Measurements from ENCODE around the gene PCK1. TPM values are rescaled to one million over a fixed set of nuclear protein-coding genes. Genes with fewer than 3 reads are reported as not detected.

The PCK1 gene
- total and polyA plus RNA-seq, 2 of the 13 experiments (the other 11 are each of a cell fraction or from before 2014, with no cell fraction given): 6.5 to 12.6 TPM

- peak; percentile 95 for TF ChIP-seq CTCF (CRISPR knock-in tag; IDR thresholded peaks at IDR 0.05)
- peak; percentile 56; the same call in 1 of the 2 replicates for TF ChIP-seq KDM2A (CRISPR knock-in tag; IDR thresholded peaks at IDR 0.05; ENCODE audit: borderline replicate concordance, low read depth)
- no peak for TF ChIP-seq SETDB1 (CRISPR knock-in tag; IDR thresholded peaks at IDR 0.05; ENCODE audit: borderline replicate concordance)
- peak; percentile 29; the same call in 1 of the 2 replicates for TF ChIP-seq ELF1 (CRISPR knock-in tag; IDR thresholded peaks at IDR 0.05)
- TF ChIP-seq ZNF558 (CRISPR knock-in tag; IDR thresholded peaks at IDR 0.05; ENCODE audit: borderline replicate concordance): 0 out of 2 replicates have a peak, but pooled peaks have one; percentile 21
- TF ChIP-seq SMAD1 (CRISPR knock-in tag; IDR thresholded peaks at IDR 0.05; ENCODE audit: borderline replicate concordance, low read depth): no peak
- TF ChIP-seq CHD2 (IDR thresholded peaks at IDR 0.05; ENCODE audit: low read depth, low read length): no peak
- no peak for TF ChIP-seq ADNP (CRISPR knock-in tag; IDR thresholded peaks at IDR 0.05)
- TF ChIP-seq TAF15 (IDR thresholded peaks at IDR 0.05; ENCODE audit: low read depth, low read length, poor library complexity, severe bottlenecking): no peak
- no peak for TF ChIP-seq SNAPC4 (CRISPR knock-in tag; IDR thresholded peaks at IDR 0.05)
- no peak for TF ChIP-seq PRPF4 (IDR thresholded peaks at IDR 0.05; ENCODE audit: low read depth, low read length, poor library complexity, severe bottlenecking)
- no peak for TF ChIP-seq PITX1 (CRISPR knock-in tag; IDR thresholded peaks at IDR 0.05)
- TF ChIP-seq MYPOP (CRISPR knock-in tag; IDR thresholded peaks at IDR 0.05): no peak
- TF ChIP-seq THAP9 (CRISPR knock-in tag; IDR thresholded peaks at IDR 0.05; ENCODE audit: borderline replicate concordance): no peak
- no peak for TF ChIP-seq ZIK1 (CRISPR knock-in tag; IDR thresholded peaks at IDR 0.05; ENCODE audit: borderline replicate concordance, low read depth)
- no peak for TF ChIP-seq ZNF552 (CRISPR knock-in tag; IDR thresholded peaks at IDR 0.05; ENCODE audit: borderline replicate concordance)
- TF ChIP-seq RFXANK (CRISPR knock-in tag; IDR thresholded peaks at IDR 0.05): no peak
These were observed 46.6 kb upstream of the PCK1 start (continued) for GRCh38 chr20:57514273-57514751.
